Astrocyte of the cerebellum (primary cell): Measurements from ENCODE around the gene TUBA1C.

Experiments used
- DNase-seq: peaks from one replicate; pipeline ENCODE4 v3.0.0-alpha.2; 2011; ENCODE audit warnings: low read depth
- H3K4me3 ChIP-seq: 2 replicates; pipeline ENCODE4 v1.5.1; 2011; ENCODE audit warnings: mild to moderate bottlenecking, low read depth, low read length, moderate library complexity
- in situ Hi-C: cut with HindIII; loops from 2 replicates; pipeline ENCODE4 v1.10.0; 2017; ENCODE audit warnings: low sequenced_read_pairs
- TF ChIP-seq, protein P1 (sequence below): IDR thresholded peaks from 2 replicates; pipeline ENCODE4 v1.5.1; 2012; ENCODE audit warnings: low read length, low read depth, moderate library complexity, mild to moderate bottlenecking; ENCODE audit errors: missing control alignments

TUBA1C gene

DNA sequence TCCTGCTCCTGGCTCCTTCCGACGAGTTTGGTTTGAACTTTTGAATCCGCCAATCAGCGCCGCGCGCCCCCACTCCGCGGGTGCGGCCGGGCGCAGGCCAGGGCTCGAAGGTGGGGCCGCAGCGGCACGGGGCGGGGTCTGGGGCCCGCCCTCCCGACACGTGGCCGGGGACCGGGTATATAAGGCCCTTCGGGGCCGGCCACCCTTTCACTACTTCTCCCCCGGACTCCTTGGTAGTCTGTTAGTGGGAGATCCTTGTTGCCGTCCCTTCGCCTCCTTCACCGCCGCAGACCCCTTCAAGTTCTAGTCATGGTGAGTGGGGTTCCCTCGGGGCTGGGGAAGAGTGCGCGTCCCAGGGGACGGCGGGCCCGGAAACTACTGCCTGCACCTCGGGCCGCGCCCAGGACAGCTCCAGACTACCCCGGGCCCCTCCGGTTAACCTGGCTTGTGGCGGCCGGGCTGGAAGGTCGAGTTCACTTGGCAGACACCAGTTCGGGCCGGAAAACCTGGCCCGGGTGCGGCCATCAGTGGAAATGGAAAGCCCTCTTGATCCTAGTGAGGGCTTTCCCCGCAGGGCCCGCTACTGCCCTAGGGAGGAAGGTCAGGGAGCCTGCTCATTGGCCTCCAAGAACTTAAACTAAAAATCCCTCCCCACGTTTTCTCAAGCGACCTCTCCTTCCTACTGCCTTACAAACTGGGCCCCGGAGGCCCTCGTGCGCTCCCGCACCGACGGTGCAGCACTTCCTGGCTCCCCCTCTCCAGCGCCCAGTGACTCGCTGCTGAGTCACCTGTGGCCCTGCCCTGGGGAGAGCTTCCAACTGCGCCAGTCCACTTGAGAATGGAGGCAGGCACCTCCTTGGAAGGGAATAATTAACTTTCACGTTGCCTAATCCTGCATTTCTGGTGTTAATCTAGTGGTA, at the start of gene TUBA1C:
TSS of gene TUBA1C (plus strand) at position 210 of the 920 bp plus-strand sequence. CDS start at position 310, 100 bp downstream.
- H3K4me3 ChIP-seq = peak within 1 kb of the TSS; percentile 94
- DNase-seq = peak; percentile 72
- TF ChIP-seq, protein P1, sequence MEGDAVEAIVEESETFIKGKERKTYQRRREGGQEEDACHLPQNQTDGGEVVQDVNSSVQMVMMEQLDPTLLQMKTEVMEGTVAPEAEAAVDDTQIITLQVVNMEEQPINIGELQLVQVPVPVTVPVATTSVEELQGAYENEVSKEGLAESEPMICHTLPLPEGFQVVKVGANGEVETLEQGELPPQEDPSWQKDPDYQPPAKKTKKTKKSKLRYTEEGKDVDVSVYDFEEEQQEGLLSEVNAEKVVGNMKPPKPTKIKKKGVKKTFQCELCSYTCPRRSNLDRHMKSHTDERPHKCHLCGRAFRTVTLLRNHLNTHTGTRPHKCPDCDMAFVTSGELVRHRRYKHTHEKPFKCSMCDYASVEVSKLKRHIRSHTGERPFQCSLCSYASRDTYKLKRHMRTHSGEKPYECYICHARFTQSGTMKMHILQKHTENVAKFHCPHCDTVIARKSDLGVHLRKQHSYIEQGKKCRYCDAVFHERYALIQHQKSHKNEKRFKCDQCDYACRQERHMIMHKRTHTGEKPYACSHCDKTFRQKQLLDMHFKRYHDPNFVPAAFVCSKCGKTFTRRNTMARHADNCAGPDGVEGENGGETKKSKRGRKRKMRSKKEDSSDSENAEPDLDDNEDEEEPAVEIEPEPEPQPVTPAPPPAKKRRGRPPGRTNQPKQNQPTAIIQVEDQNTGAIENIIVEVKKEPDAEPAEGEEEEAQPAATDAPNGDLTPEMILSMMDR = no peak
- in situ Hi-C loops = loop anchor here (5.0 kb wide), 3 partner anchors 33 to 102 kb away; partner anchors contain the start of gene SPATS2

DNA sequence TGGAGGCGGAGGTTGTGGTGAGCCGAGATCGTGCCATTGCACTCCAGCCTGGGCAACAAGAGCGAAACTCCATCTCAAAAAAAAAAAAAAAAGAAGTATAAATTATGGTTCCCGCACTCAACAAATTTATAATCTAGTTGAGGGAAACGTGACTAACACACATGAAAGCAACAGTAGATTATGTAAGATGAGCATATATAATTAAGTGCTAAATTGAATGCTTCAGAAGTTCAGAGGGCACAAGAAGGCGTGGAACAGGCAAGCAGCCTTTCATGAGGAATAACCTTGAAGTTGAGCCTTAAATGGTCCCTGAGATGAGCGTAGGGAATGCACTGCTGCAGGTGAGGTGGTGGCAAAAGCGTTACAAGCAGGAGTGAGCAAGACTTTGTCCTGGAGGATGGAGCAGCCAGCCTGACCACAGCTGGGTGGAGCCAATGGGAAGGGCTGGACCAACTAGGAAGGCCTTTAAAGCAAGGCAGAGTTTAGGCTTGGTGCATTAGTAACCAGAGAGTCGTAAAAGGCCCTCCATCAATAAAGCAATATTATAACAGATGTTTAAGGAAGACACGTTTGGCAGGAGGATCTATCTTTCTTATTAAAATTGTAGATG, 45.4 kb upstream of the TUBA1C start:
- TF ChIP-seq, protein P1 = no peak
- in situ Hi-C loops = no loop called here

DNA sequence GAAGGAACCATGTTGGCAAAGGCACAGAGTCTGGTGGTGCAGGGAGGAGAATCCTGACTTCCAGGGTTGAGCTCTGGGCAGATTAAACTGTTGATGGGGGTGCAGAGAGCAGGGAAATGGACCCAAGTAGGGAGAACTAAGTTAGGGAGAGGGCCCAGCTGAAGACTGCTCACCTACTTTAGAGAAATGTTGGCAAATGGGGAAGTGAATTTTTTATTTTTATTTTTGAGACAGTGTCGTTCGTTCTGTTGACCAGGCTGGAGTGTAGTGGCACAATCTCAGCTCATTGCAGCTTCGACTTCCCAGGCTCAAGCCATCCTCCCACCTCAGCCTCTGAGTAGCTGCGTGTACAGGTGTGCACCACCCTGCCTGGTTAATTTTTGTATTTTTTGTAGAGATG, 43.9 kb upstream of the TUBA1C start:
- in situ Hi-C loops = no loop called here
- H3K4me3 ChIP-seq = no peak overlapping the region

More for the DNA sequence above, 45.4 kb upstream of the TUBA1C start:
- no peak overlapping the region for H3K4me3 ChIP-seq
- no peak for DNase-seq

DNA sequence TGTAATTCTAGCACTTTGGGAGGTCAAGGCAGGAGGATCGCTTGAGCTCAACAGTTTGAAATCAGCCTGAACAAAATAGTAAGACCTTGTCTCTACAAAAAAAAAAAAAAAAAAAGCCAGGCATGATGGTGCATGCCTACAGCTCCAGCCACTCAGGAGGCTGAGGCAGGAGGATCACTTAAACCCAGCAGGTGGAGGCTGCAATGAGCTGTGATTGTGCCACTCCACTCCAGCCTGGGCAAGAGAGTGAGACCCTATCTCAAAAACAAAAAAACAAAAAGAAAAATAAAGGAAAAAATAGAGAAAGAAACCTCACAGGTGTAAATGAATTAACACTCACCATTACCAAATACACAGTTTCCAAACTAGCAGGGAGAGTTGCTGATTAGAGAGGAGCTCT, 41.8 kb upstream of the TUBA1C start:
- TF ChIP-seq, protein P1 = no peak
- no peak for DNase-seq
- H3K4me3 ChIP-seq = no peak overlapping the region
- in situ Hi-C loops = no loop called here

More for the DNA sequence above, 43.9 kb upstream of the TUBA1C start:
- no peak for DNase-seq
- TF ChIP-seq, protein P1 = no peak

DNA sequence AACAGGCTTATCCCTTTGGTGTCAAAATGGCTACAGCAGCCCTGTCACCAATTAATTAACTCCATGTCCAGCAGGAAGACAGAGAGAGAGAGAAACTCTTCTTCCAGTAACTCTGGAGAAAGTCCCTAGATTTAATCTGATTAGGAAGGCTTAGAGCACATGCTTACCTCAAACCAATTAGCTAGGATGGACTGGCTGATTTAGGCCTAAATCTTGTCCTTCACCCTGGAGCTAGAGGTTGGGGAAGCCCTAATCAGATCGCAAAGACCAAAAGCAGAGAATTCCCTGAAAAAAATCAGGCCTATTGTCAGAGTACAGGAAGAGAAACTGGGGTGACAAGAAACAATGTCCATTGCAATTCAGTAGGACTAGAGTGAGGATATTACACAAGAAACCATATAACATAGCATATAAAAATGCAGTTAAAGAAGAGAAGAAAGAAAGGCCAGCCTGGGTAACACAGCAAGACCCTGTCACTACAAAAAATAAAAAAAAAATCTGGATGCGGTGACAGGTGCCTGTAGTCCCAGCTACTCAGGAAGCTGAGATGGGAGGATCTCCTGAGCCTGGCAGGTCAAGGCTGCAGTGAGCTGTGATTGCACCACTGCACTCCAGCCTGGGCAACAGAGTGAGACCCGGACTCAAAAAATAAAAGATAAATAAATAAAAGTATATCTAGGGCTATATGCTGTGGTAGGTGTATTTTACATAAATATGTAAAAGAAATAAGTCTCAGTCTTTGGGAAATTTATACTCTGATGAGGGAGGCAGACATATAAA, 41.1 kb upstream of the TUBA1C start:
- in situ Hi-C loops = no loop called here
- TF ChIP-seq, protein P1 = no peak
- H3K4me3 ChIP-seq = no peak overlapping the region
- DNase-seq = no peak

DNA sequence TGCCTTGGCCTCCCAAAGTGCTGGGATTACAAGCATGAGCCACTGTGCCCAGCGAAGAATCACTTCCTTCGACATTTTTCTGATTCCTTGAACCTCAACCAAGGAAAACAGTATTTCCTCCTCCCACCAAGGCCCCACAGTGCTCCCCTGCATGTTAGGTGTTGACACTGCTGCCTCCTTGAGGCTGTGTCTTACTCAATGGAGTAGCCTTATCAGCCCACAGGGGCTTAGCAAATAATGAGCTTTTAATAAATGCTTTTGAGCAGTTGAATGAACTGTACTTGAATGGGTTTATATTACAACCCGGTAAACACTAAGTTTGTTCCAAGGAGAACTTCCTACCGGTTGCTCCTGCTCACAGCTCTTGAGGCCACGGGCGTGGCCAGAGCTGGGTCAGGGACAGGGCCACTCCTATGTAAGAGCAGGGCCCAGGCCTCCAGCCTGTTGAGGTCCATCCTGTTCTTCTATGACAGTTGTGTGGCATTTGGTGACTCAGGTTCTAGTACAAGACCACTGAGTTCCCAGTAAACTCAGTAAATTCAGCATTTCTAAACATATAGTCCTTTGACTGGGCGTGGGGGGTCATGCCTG, 39.2 kb upstream of the TUBA1C start:
- TF ChIP-seq, protein P1 = peak; percentile 35
- no peak overlapping the region for H3K4me3 ChIP-seq
- in situ Hi-C loops = no loop called here
- no peak for DNase-seq
